GM12878 (cell line): Measurements from ENCODE around the gene ZNF576. TPM values are rescaled to one million over a fixed set of nuclear protein-coding genes. Genes with fewer than 3 reads are reported as not detected.

Experiments
- ATAC-seq: fragments of 200-7000 bp; cut with Tn5 transposase; 3 replicates; pipeline ENCODE4 v1.9.1; 2020; ENCODE audit warnings: mild to moderate bottlenecking, moderate library complexity
- BruUV-seq: library from RNA; stranded (reverse); fragments of 400-500 nt; replicated peaks from 2 replicates; lab custom pipeline; 2021; lab: Mats Ljungman, UMichigan
- CTCF ChIA-PET: fragments of 300-600 bp; sonication (Branson Sonifier 250); formaldehyde crosslinking; extraction: SDS; loops from one replicate; lab custom pipeline; 2021; ENCODE audit warnings: inconsistent platforms; lab: Yijun Ruan, JAX
- POLR2A ChIA-PET: fragments of 350-600 bp; formaldehyde crosslinking; extraction: SDS; loops from one replicate; lab custom pipeline; 2021; ENCODE audit warnings: inconsistent platforms; lab: Charles Lee
- RAD21 ChIA-PET: fragments of 300-600 bp; sonication (Branson Sonifier 250); formaldehyde crosslinking; loops from one replicate; lab custom pipeline; 2023; ENCODE audit warnings: antibody characterized with exemption; ENCODE audit not compliant: unreplicated experiment; lab: Charles Lee
- SMC1A ChIA-PET: fragments of 300-600 bp; sonication (Branson Sonifier 250); formaldehyde crosslinking; loops from one replicate; lab custom pipeline; 2023; ENCODE audit not compliant: unreplicated experiment, uncharacterized antibody; lab: Charles Lee
- DNase-seq: peaks from one replicate; pipeline ENCODE4 v3.0.0-alpha.2; 2011; ENCODE audit warnings: low read depth, low spot score
- FAIRE-seq: peaks from 3 replicates; lab custom pipeline; 2011; peaks lifted over from hg19 to GRCh38; lab: Jason Lieb, UNC
- H2AFZ ChIP-seq: 2 replicates; pipeline ENCODE4 v1.6.0; 2011; ENCODE audit warnings: low read depth, low read length, control low read depth; ENCODE audit not compliant: control insufficient read depth
- H3K27ac ChIP-seq: 2 replicates; pipeline ENCODE4 v1.5.1; 2011; ENCODE audit warnings: control low read depth; ENCODE audit not compliant: control insufficient read depth, insufficient read depth
- H3K27me3 ChIP-seq, 2 experiments: replicated peaks in 1 of 2; 2 replicates each; pipeline versions ENCODE4 v1.6.0 to v1.6.1; 2011; ENCODE audit warnings: low read length in 1 of 2; ENCODE audit not compliant: control insufficient read depth in 2 of 2, insufficient read depth in 2 of 2
- H3K36me3 ChIP-seq, 2 experiments: 2 replicates each; pipeline ENCODE4 v1.5.1; 2011; ENCODE audit warnings: low read length in 1 of 2; ENCODE audit not compliant: control insufficient read depth in 2 of 2, insufficient read depth in 2 of 2
- H3K4me1 ChIP-seq: 2 replicates; pipeline ENCODE4 v1.6.1; 2011; ENCODE audit warnings: mild to moderate bottlenecking, low read length, moderate library complexity, mixed read lengths; ENCODE audit not compliant: control insufficient read depth, insufficient read depth
- H3K4me2 ChIP-seq: 2 replicates; pipeline ENCODE4 v1.6.0; 2011; ENCODE audit warnings: control low read depth; ENCODE audit not compliant: control insufficient read depth, insufficient read depth
- H3K4me3 ChIP-seq: fragments of 200-600 bp; sonication (generic); 2 replicates; pipeline ENCODE4 v1.5.1; 2016
- H3K79me2 ChIP-seq: 2 replicates; pipeline ENCODE4 v1.6.0; 2011; ENCODE audit warnings: low read length; ENCODE audit not compliant: control insufficient read depth, insufficient read depth
- H3K9ac ChIP-seq: 2 replicates; pipeline ENCODE4 v1.8.0; 2011; ENCODE audit warnings: low read length, control low read depth, mixed read lengths; ENCODE audit not compliant: control insufficient read depth, insufficient read depth
- H3K9me3 ChIP-seq: replicated peaks from 3 replicates; pipeline ENCODE4 v1.5.1; 2011; ENCODE audit warnings: mild to moderate bottlenecking, low read length; ENCODE audit not compliant: control insufficient read depth, insufficient read depth
- H4K20me1 ChIP-seq: 2 replicates; pipeline ENCODE4 v1.6.0; 2011; ENCODE audit not compliant: control insufficient read depth, insufficient read depth
- ATF2 ChIP-seq: IDR thresholded peaks from 2 replicates; pipeline ENCODE4 v1.6.1; 2012; ENCODE audit warnings: low read length, inconsistent platforms
- CHD1 ChIP-seq: IDR thresholded peaks from 2 replicates; pipeline ENCODE4 v1.6.1; 2012; ENCODE audit warnings: low read depth, low read length, improper control_type of control experiment
- CREB1 ChIP-seq: IDR thresholded peaks from 2 replicates; pipeline ENCODE4 v1.6.1; 2012; ENCODE audit warnings: low read depth, mild to moderate bottlenecking, inconsistent platforms
- ELK1 ChIP-seq: IDR thresholded peaks from 2 replicates; pipeline ENCODE4 v1.6.1; 2012; ENCODE audit warnings: low read depth, low read length, improper control_type of control experiment
- HDAC2 ChIP-seq: fragments of 200-600 bp; sonication (generic); IDR thresholded peaks from 2 replicates; pipeline ENCODE4 v1.6.1; 2017
- HSF1 ChIP-seq: fragments of 150-350 bp; IDR thresholded peaks from 2 replicates; pipeline ENCODE4 v1.6.1; 2014; ENCODE audit warnings: mild to moderate bottlenecking, low read depth, low read length
- MTA3 ChIP-seq: IDR thresholded peaks from 2 replicates; pipeline ENCODE4 v1.6.1; 2012; ENCODE audit warnings: low read length, inconsistent platforms, borderline replicate concordance
- PAX5 ChIP-seq: IDR thresholded peaks from 2 replicates; pipeline ENCODE4 v1.6.1; 2011; ENCODE audit warnings: low read depth, low read length, borderline replicate concordance
- POLR2AphosphoS5 ChIP-seq: IDR thresholded peaks from 2 replicates; pipeline ENCODE4 v1.6.1; 2011; ENCODE audit warnings: mild to moderate bottlenecking, low read length, inconsistent platforms
- STAT1 ChIP-seq: fragments of 450-650 bp; conservative IDR thresholded peaks from 2 replicates; pipeline ENCODE4 v1.6.1; 2014; ENCODE audit warnings: antibody characterized with exemption, mild to moderate bottlenecking
- TBL1XR1 ChIP-seq: IDR thresholded peaks from 2 replicates; pipeline ENCODE4 v1.6.1; 2012; ENCODE audit warnings: low read depth, low read length, improper control_type of control experiment
- ZNF207 ChIP-seq: fragments of 450-650 bp; IDR thresholded peaks from 2 replicates; pipeline ENCODE4 v1.6.1; 2014; ENCODE audit warnings: antibody characterized with exemption, mild to moderate bottlenecking, borderline replicate concordance
- ZNF217 ChIP-seq: fragments of 450-650 bp; IDR thresholded peaks from 2 replicates; pipeline ENCODE4 v1.6.1; 2017; ENCODE audit warnings: antibody characterized with exemption, mild to moderate bottlenecking
- WGBS: methylation state at CpG from one replicate; pipeline ENCODE4 v1.1.6; 2016; ENCODE audit warnings: low lambda C conversion rate; ENCODE audit not compliant: insufficient replicate concordance, insufficient coverage; ENCODE audit errors: missing lambda C conversion rate; 5-methylcytosine and 5-hydroxymethylcytosine counted together
- in situ Hi-C: fragments of 300-500 bp; cut with MboI; formaldehyde crosslinking; loops from 9 replicates; pipeline ENCODE4 v1.14.3; 2018; ENCODE audit warnings: mixed read lengths
- intact Hi-C: fragments of 100-400 bp; cut with micrococcal nuclease; formaldehyde crosslinking; loops from one replicate; pipeline ENCODE4 v1.14.2; 2022; ENCODE audit not compliant: unreplicated experiment
- polyA plus RNA-seq, 11 experiments: library from polyadenylated mRNA; depleted of rRNA in 4 of 11; unstranded in 6 of 11; stranded (reverse) in 5 of 11; fragments of >200 nt; fragmentation: Nextera tagmentation in 4 of 11; fragmentation: Illumina TruSeq in 1 of 11; extraction: Ambion mirVana in 4 of 11; extraction: Trizol in 1 of 11; gene quantifications; 1 replicate in 1 of 11; 2 replicates in 10 of 11; pipeline versions ENCODE4 v1.2.1 to v1.2.3, GENCODE V29; 2011 to 2016; ENCODE audit warnings: inconsistent platforms in 2 of 11, missing spikeins in 2 of 11, low read depth in 1 of 11
- total RNA-seq, 4 experiments: library from RNA; depleted of rRNA in 3 of 4; stranded (reverse); fragments of >200 nt in 3 of 4; fragmentation: Illumina TruSeq in 1 of 4; extraction: Trizol in 1 of 4; gene quantifications; 2 replicates each; pipeline versions ENCODE4 v1.2.1 to v1.2.3, GENCODE V29; 2013 to 2021

Gene ZNF576
- total and polyA plus RNA-seq, 10 of the 15 experiments (the other 5 are each of a cell fraction or from before 2014, with no cell fraction given), result 7.4 to 29.8 (median 14.3) TPM

GRCh38 chr19:43607238-43608205 lies 11.1 kb downstream of the ZNF576 start:
- CTCF ChIA-PET, result interaction anchor here (0.5 to 1.4 kb wide), 3 partner anchors 52 to 162 kb away, joined by 3 to 4 read pairs (median 3); no protein-coding TSS in a partner anchor

GRCh38 chr19:43609872-43610271 lies 13.5 kb downstream of the ZNF576 start:
- ChIA-PET RAD21 (no interaction called here), POLR2A (interaction anchor here (1.0 kb wide), 1 partner anchor 8 kb away, joined by 5 read pairs; no protein-coding TSS in a partner anchor), CTCF (no interaction called here), SMC1A (no interaction called here)
- Histone ChIP-seq H3K4me1 (no peaks in the 10 kb centered on the region), H3K4me3 (no peak overlapping the region), H3K27me3 (no peaks in the 10 kb centered on the region), H3K79me2 (peaks cover 1% of the 10 kb centered on the region; the same call in 1 of the 2 replicates), H3K4me2 (no peak overlapping the region), H3K9me3 (no peaks in the 10 kb centered on the region), H4K20me1 (no peaks in the 10 kb centered on the region), H3K9ac (no peak overlapping the region), H3K27ac (no peak overlapping the region), H2AFZ (no peak overlapping the region), H3K36me3 (peaks cover 3 to 14% of the 10 kb centered on the region in 2 experiments; a peak in 3 of 4 replicates)
- no peak for DNase-seq
- intact Hi-C loops (no loop called here), in situ Hi-C loops (no loop called here)
- no TSS peak for BruUV-seq
- 90% methylated on average over 6 of the region's 7 CpGs for WGBS
- no peak for ATAC-seq
- FAIRE-seq, result no peak
- TF ChIP-seq TBL1XR1, result no peak
- no peak for TF ChIP-seq ELK1
- no peak for TF ChIP-seq CREB1
- TF ChIP-seq ZNF217, result no peak
- no peak for TF ChIP-seq HDAC2
- no peak for TF ChIP-seq ZNF207
- TF ChIP-seq ATF2, result no peak
- TF ChIP-seq STAT1, result no peak
- no peak for TF ChIP-seq HSF1
- no peak for TF ChIP-seq CHD1
- TF ChIP-seq MTA3, result no peak

More at GRCh38 chr19:43607238-43608205, 11.1 kb downstream of the ZNF576 start:
- H2AFZ ChIP-seq, result no peak overlapping the region
- FAIRE-seq, result no peak
- no peaks in the 10 kb centered on the region for H3K9me3 ChIP-seq
- no peak overlapping the region for H3K9ac ChIP-seq
- BruUV-seq, result no TSS peak
- H3K79me2 ChIP-seq, result peaks cover 1% of the 10 kb centered on the region; the same call in 1 of the 2 replicates
- ChIA-PET SMC1A (interaction anchor here (1.3 kb wide), 1 partner anchor 10 kb away, joined by 3 read pairs; no protein-coding TSS in a partner anchor), RAD21 (no interaction called here), POLR2A (interaction anchor here (0.9 kb wide), 1 partner anchor 39 kb away, joined by 3 read pairs; no protein-coding TSS in a partner anchor)
- in situ Hi-C loops (no loop called here), intact Hi-C loops (no loop called here)
- H3K27me3 ChIP-seq, result no peaks in the 10 kb centered on the region
- no peaks in the 10 kb centered on the region for H3K4me1 ChIP-seq
- no peak overlapping the region for H3K27ac ChIP-seq
- ATAC-seq, result no peak
- no peak for DNase-seq
- TF ChIP-seq PAX5 (no peak), POLR2AphosphoS5 (peak; percentile 36; the same call in 1 of the 2 replicates)
- WGBS, result 72% methylated on average over 23 of the region's 28 CpGs
- H3K4me2 ChIP-seq, result no peak overlapping the region
- H4K20me1 ChIP-seq, result no peaks in the 10 kb centered on the region
- H3K4me3 ChIP-seq, result no peak overlapping the region
- peaks cover 3 to 12% of the 10 kb centered on the region in 2 experiments; a peak in 3 of 4 replicates for H3K36me3 ChIP-seq
